GM18508 (cell line): Measurements from ENCODE around the gene TSC1.

Source experiments
- ATAC-seq: cut with Tn5 transposase; IDR thresholded peaks from one replicate; pipeline ENCODE4 v1.9.1; 2021; ENCODE audit warnings: moderate number of reproducible peaks; ENCODE audit not compliant: insufficient read depth, unreplicated experiment

TSC1 gene

GRCh38 chr9:132873403-132873802 lies 71.0 kb downstream of the TSC1 start:
- no peak for ATAC-seq

- no peak for ATAC-seq
These were observed 75.2 kb downstream of the TSC1 start for GRCh38 chr9:132869266-132869665.

GRCh38 chr9:132866898-132867297 lies 77.5 kb downstream of the TSC1 start:
- ATAC-seq: no peak

GRCh38 chr9:132864691-132865090 lies 79.7 kb downstream of the TSC1 start:
- ATAC-seq: no peak

DNA sequence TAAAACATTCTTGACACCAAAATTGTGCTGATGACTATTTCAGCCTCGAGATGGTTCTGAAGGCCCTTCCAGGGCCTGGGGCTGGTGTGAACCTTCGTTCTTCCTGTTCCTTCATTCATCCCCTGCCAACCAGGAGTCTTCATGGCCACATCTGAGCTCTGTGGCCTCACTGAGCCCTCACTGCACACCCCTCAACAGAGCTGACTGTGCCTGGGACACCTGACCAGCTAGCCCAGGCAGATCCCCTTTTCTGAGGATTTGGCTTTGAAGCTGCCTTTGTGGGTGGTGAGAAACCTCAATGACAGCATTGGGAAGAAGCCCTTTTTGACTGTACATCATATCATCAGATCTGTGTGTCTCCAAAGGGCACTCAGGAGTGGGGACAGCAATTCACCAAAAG lies 80.1 kb downstream of the TSC1 start:
- ATAC-seq: no peak

- ATAC-seq: no peak
These were observed 81.3 kb downstream of the TSC1 start for GRCh38 chr9:132863096-132863495.

GRCh38 chr9:132862533-132862932 lies 81.9 kb downstream of the TSC1 start:
- no peak for ATAC-seq

DNA sequence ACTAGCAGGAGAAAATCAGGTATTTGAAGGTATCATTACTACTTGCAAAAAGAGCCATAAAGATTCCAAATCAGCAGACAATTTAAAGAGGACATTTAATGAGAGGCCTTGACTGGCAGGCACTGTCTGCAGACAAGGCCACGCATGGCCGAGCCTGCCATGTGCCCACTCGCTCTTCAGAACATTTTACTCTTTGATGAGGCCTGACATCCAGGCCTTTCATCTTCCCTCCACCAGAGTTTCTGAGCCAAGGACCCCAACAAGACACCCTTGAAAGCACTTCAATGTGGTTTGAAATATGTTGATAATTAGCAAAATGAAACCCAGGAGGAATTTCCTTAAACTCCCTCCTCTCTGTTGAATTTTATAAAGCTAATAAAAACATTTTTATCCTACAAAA lies 82.8 kb downstream of the TSC1 start:
- ATAC-seq: no peak

GRCh38 chr9:132858751-132859150 lies 85.7 kb downstream of the TSC1 start:
- ATAC-seq: no peak

DNA sequence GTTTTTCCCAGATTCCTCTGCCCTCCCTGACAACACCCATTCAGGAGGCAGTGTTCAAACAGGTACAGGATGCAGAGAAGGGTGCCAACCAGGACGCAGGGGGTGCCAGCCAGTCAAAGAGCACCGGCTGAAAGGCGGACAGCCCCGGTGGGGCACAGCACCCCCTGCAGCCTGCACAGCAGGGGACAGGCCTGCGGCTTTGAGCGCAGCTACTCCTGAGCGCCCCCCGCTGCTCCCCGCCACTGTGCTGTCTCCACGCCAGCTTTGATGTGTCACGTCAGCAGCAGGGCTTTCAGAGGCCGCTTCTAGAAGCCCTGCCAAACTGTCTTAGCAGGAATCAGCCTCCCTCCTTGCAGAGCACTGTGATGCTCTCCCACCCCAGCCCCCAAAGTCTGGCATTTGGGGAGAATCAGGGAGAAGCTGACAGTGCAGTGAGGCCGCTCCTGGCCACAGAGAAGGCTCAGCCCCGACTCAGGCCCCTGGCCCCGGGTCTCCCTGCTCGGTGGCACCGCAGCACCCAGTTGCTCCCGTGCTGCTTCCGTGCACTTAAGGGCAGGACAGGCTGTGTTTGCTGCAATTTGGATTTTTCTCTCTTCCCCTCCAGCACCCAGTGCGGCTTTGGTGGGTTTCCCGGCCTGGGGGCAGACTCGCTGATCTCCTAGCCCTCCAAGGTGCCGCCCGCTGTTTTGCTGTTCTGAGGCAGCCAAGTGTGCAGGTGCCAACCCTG lies 86.6 kb downstream of the TSC1 start:
- ATAC-seq: no peak

GRCh38 chr9:132857031-132857430 lies 87.4 kb downstream of the TSC1 start:
- no peak for ATAC-seq

DNA sequence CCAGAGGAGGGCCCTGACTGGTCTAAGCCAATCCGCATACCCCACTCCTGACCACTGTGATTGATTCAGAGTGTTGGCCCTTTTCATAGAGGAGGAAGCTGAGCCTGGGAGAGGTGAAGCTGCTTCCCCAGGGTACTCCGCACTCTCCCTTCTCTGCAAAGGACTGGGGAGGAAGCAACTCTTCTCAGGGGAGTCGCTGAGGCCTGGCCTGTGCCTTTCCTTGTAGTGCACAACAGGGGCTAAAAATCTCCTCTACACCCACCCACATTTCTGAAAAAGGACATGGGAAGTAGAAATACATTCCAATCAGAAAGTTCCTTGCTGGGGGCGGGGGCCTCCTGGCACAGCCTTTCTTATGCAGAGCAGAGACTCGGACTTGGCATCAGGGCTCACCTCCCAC lies 88.5 kb downstream of the TSC1 start:
- no peak for ATAC-seq

GRCh38 chr9:132854832-132855231 lies 89.6 kb downstream of the TSC1 start:
- no peak for ATAC-seq

GRCh38 chr9:132853482-132853881 lies 90.9 kb downstream of the TSC1 start:
- no peak for ATAC-seq

- ATAC-seq: no peak
These were observed 95.2 kb downstream of the TSC1 start for GRCh38 chr9:132849185-132849706.

GRCh38 chr9:132846918-132847515 lies 97.4 kb downstream of the TSC1 start:
- no peak for ATAC-seq

DNA sequence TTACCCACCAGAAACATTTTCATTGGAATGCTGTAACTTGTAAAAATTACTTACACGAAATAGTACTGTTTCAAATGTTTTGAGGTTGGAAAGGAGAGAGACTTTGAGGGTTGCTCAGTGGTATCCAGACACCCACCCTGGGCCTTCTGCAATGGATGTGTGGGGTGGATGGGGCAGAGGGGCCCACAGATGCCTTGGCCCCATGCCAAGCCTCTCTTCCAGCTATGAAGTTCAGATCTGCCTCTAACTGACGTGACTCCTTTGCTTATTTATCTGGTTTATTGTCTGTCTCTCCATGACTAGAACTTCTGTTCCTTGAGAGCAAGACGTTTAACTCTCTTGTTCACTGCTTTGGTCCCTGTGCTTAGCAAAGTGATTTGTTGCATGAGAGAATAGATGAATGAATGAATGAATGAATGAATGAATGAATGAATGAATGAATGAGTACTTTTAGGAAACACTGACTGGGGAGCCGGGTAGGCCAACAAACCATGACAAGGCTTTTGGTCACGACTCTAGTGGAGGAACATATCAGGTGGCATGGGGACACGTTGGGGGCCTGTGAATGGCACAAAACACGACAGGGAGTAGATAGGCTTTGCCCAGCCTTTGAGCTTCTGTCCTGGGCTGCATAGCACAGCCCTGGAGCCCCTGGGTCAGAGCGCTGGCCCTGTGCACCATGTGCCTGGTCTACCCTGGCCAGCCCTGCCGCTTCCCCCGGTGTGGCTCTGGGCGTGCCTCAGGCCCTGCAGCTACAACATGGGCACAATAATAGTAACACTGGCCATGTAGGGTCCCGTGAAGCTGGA lies 98.1 kb downstream of the TSC1 start:
- no peak for ATAC-seq

GRCh38 chr9:132842124-132843044 lies 102.0 kb downstream of the TSC1 start:
- no peak for ATAC-seq
